Activated T-cell treated with anti-CD3 and anti-CD28 coated beads for 48 hours (primary cell): Measurements from ENCODE around the gene KPNA3.
"Not testable (repeated sequence)": the region's sequence is repeated elsewhere in the genome, so short reads cannot be mapped to it uniquely, and the experiment has no call there.

Source experiments
- DNase-seq: peaks from one replicate; pipeline ENCODE4 v3.0.0-alpha.2; 2020; ENCODE audit warnings: low read depth

The KPNA3 gene

DNA sequence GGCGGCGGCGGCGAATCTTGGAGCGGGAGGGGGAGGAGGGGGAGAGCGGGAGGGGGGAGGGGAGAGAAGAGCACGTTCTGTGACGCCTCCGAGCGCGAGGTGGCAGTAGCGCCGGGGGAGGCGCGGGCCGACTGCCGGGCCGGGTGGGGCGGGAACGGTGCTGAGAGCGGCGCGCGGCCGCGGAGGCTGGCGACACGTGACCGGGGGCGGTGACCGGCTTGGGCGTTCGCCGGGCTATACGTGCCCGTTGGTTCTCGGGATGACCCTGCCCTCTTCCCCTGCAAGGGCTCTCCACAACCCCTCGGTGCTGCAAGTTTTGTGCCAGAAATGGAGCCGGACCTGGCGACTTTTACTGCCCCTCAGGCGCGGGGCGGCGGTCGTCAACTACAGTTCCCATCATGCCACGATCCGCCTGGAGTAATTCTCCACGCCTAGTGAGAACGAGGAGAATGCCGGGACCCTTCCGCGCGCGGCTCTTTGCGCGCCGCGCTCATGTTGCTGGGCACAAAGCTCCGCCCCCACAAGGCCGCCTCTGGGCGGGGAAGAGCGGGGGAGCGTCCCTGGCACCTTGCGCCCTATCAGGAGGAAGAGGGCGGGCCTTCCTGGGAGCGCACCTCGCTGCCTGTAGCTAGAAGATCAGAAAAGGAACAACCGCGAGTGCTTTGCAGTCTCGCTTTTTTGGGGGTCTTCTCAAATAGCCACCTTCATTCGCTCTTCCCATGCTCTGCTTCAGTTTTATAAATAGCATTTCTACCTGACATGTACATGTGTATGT lies at the start of gene KPNA3:
Gene KPNA3 (minus strand): TSS at position 133 of the 775 bp plus-strand sequence. CDS start 176 bp downstream, outside the sequence.
- peak; percentile 93 for DNase-seq

DNA sequence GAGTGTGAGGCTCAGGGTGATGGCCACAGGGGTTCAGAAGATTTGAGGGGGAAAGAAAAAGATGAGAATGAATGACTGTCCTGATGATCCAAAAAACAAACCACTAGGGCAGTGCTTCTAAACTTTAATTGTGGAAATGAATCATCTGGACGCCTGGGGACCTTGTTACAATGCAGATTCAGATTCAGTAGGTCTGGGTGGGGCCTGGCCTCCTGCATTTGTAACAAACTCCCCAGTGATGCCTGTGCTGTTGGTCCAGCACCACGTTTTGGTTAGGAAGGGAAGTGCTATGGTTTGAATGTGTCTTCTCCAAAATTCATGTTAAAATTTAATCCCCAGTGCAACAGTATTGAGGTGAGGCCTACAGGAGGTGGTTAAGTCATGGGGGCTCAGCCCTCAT lies 49.5 kb upstream of the KPNA3 start:
- DNase-seq = no peak

- DNase-seq = no peak
Measured at GRCh38 chr13:49840675-49841074, 48.2 kb upstream of the KPNA3 start.

DNA sequence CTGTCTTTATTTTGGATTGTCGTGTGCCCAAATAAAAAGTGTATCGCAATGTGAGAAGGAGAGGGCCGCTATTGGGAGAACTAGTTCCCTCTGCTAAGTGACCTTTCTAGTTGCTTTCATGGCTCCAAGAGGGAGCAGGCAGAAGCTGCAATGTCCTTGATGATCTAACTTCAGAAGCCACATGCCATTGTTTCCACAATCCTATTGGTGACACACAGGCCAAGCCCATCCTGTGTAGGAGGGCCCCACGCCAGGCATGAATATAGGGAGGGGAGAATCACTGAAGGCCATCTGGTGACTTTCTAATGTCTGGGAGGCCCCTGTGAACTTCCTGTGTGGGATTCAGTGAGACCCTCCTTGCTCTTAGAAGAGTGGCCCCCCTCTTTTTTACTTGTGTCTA lies 47.8 kb upstream of the KPNA3 start:
- DNase-seq = no peak

- DNase-seq = no peak
Measured at GRCh38 chr13:49838989-49839388, 46.5 kb upstream of the KPNA3 start.

DNA sequence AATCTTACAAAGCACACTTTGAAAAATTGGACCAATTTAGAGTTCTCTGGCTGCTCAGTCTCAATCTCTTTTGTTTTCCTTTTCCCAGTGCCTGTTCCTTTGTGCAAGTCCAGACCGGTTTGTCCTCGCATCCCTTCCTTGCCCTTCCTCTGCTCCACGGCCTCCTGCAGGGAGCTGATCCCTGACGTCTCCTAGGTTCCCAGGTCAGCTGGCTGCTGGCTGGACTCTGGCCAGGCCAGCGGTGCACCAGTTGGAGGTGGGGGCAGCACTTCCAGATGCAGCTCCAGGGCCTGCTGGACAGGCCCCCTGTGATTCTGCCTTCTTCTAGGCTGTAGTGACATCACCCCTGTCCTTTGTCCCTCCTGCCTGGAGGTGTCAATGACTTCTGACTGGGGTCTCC lies 44.0 kb upstream of the KPNA3 start:
- no peak for DNase-seq

GRCh38 chr13:49833402-49833801 lies 40.9 kb upstream of the KPNA3 start:
- no peak for DNase-seq

- DNase-seq = no peak
Measured at GRCh38 chr13:49831455-49831854, 39.0 kb upstream of the KPNA3 start.

DNA sequence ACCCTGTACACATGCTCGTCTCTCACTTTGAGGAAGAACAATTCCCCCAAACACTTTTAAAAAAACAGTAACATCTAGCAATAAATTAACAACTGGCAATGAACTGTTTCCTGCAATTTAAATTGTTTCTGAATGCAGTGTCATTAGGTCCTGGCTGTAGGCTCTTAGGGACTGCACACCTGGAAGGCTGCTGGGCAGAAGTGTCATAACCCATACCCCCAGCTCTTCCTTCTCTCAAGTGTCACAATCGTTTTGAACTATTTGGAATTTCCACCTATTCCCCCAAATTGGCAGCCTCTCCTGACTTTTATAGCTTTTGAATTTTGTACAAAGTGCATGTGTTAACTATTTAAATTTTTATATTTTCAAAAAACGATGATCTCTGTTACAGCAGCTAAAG lies 38.2 kb upstream of the KPNA3 start:
- no peak for DNase-seq

GRCh38 chr13:49829715-49830114 lies 37.2 kb upstream of the KPNA3 start:
- no peak for DNase-seq

GRCh38 chr13:49828453-49828852 lies 36.0 kb upstream of the KPNA3 start:
- DNase-seq = no peak

DNA sequence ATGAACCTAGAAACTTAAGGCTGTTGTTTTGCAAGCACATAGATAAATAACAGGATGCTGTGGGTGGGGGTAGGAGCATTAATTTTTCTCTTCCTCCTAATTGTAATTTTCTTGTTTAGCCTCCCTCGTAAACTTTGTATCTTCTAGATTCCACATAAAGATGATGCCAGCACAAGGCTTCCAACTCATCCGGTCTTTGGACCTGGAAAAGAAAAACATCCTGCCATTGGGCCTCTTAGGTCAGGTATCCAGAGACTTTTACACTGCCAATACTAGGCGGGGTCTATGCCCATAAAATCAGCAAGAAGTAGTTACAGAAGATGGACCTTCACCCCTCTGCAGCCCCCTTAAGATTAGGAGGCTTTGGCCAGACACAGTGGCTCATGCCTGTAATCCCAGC lies 35.4 kb upstream of the KPNA3 start:
- DNase-seq = no peak

DNA sequence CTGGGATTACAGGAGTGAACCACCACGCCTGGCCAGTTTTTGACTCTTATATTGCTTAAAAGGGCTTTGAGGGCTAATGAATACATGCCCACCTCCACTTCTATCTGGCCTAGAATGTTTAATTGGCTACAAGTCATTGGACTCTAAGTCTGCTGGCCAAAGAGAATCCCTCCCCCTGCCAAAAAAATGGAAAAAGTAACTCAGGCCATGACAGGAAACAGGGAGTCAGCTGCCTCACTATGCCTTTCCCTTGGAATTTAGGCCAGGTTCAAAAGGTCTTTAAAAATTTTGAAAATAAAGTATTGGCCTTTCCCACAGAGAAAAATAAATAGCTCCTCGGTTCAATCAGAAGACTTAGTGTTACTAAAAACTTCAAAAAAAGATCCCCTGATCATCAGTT lies 34.9 kb upstream of the KPNA3 start:
- no peak for DNase-seq

- DNase-seq = no peak
Measured at GRCh38 chr13:49821216-49822009, 28.9 kb upstream of the KPNA3 start.

DNA sequence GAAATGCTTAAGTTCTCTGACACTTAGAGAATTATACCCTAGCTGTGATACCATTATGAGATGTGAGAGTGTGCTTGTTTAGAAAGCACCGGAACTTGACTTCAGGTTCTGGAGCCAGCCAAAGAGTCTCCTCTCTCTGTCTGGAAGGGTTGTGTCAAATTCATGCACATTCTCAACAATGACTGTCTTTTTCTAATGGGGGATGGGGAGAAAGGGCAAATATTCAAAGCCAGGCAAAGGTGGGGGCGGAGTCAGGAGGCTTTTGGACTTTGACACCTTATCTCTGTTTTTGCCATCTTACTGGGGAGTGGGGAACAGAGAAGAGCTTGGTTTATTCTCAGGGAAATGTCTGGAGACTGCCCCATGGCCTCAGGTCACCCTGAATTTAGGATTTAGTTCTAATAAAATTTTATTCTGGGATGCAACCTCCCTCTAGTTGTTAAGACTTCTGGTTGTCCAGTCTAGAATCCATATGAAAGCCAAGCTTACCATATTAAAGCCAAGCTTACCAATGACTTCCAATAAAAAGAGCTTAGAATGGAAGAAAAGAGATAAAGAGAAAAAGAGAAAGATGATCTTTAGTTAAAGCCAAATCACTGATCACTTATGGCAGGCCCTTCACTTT lies 28.2 kb upstream of the KPNA3 start:
- no peak for DNase-seq

DNA sequence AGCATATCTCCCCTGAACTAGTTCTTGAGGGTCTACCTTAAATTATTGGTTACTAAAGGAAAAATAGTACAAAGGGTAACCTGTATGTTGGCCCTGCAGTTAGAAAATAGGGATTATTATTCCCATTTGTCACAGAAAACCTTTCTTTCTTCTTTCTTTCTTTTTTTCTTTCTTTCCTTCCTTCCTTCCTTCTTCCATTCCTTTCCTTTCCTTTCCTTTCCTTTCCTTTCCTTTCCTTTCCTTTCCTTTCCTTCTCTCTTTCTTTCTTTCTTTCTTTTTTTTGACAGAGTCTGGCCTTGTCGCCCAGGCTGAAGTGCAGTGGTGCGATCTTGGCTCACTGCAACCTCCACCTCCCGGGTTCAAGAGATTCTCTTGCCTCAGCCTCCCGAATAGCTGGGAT lies 23.6 kb upstream of the KPNA3 start:
- not testable (repeated sequence) for DNase-seq

DNA sequence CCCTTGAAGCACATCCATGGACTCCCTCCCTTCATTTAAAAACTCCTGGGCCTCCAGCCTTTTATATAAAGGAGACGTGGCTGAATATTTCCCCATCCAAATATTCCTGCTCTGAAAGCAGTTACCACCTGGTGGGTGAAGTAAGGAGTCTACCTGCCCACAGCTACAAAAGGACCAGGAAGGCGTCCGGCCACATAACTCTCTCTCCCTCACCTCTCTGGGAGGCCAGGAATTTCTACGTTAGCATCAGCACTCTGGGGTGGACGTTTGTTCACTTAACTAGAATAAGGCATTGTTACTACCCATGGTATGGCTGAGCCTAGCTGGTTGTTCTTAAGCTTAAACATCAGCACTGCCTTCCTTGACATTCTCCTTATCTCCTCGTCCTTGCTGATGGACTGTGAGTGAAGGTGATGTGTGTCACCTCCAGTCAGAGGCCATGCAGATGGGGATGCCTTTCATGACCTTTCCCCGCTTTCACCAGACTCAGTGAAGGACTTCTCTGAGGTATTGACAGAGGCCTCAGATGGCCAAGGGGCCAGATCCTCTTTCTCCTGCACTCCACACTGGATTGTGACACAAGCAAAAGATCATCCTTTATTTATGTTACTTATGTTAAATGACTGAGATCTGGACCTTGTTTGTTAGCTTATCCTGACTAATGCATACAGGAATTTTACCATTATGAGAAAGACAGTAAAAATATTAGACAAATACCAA lies 22.2 kb upstream of the KPNA3 start:
- DNase-seq = no peak

DNA sequence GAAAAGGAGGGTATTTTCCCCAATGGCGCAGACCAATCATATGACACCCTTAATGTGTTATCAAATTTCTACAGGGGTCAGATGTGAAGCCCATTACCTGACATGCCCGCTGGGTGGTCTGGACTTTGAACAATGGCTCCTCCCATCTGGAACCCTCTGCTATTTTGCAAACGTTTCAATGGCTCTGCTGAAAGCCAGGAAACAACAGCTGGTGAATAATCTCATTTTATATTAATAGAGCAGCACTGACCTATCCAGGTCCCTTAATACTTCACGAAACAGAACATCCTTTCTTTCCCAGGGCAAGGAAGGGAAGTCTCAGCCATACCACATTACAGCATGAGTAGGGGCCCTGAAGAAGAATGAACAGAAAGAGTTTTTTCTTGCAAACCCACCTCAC lies 20.3 kb upstream of the KPNA3 start:
- DNase-seq = no peak

DNA sequence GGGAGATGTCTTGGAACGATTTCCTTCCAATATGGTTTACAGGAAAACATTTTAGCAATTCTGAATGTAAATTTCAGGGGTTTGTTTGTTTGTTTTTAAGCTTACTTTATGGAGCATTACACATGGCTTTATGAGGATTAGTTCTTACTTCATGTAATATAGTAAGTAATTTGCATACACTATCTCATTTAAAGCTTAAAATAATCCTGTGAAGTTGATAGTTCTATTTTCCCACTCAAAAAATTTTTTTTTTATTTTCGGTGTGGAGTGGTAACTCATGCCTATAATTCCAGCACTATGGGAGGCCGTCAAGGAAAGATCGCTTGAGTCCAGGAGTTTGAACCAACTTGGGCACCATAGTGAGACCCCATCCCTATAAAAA lies 19.0 kb upstream of the KPNA3 start:
- no peak for DNase-seq

DNA sequence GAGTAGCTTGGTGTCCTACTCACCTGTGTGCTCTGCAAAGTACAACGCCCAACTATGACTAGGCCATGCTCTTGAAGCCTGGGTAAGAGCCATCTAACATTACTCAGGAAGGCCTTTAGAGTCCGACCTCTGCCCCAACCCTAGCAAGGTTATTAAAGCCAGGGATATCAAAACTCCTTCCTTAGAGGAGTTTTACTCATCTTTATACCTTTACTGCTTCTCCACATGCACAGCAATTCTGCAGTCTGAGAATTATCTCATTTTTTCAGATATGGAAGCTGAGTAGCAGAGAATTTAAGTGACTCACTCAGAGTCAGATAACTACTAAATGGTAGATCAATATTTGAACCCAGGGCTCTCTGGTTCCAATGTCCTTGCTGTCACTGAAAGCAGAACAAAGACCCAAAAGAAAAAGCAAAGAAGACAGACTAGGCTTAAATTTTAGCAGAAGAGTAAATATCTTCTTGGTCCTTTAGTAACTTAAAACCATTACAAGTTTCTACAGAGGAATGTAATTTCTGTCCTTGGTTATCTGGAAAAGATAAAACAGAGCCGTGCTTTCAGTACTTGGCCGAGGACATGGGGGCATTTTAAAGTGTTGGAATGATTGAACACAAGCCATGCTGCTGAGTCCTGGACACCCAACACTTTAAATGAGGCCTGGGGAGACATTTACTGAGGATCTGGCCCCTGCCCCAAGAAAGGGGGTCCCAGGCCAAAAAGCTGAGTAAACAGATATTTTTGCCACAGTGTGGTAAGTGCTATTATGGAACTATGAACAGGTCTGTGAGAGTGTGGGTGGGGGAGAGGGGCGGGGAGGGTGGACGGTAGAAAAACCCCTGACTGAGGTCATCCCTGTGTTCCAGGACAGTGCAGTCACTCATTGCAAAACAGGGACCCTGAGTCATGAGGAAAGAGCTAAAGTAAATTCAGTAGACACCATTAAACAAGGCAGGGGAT lies 18.4 kb upstream of the KPNA3 start:
- no peak for DNase-seq

- no peak for DNase-seq
Measured at GRCh38 chr13:49807681-49808080, 15.2 kb upstream of the KPNA3 start.
